Measurements from ENCODE around the gene ACACA. TPM values are rescaled to one million over a fixed set of nuclear protein-coding genes. Genes with fewer than 3 reads are reported as not detected.

ACACA gene
- total and polyA plus RNA-seq, 12 donors: 5.6 to 28.0 (median 16.2) TPM

- DNase-seq: no peak
- peaks cover 0 to under 1% (median 0%) of the 10 kb centered on the region in 9 donors for H3K4me1 ChIP-seq
- 68 to 75% methylated on average over 7 of the region's 7 CpGs for WGBS, 2 donors
- H3K36me3 ChIP-seq: peaks cover 0 to 81% (median 21%) of the 10 kb centered on the region in 9 donors
- no peak for TF ChIP-seq CTCF (IDR thresholded peaks at IDR 0.05)
- no peak for ATAC-seq
- intact Hi-C loops (cut with DNase I): no loop called here
- H3K9me3 ChIP-seq: no peaks in the 10 kb centered on the region
- no peak overlapping the region for H3K4me3 ChIP-seq
- no peaks in the 10 kb centered on the region for H3K27me3 ChIP-seq
- no peak overlapping the region for H3K27ac ChIP-seq
Observed at GRCh38 chr17:37123941-37124820, 282.5 kb downstream of the ACACA start.

GRCh38 chr17:37123386-37123785 lies 283.2 kb downstream of the ACACA start:
- no peak overlapping the region for H3K4me3 ChIP-seq
- intact Hi-C loops (cut with DNase I): no loop called here
- DNase-seq (no peak), ATAC-seq (no peak)
- H3K4me1 ChIP-seq: peaks cover 0 to 8% (median 0%) of the 10 kb centered on the region in 9 donors
- 26 to 57% methylated on average over 1 of the region's 1 CpG for WGBS, 2 donors
- H3K27me3 ChIP-seq: no peaks in the 10 kb centered on the region
- TF ChIP-seq CTCF (IDR thresholded peaks at IDR 0.05): no peak
- no peak overlapping the region for H3K27ac ChIP-seq
- H3K9me3 ChIP-seq: no peaks in the 10 kb centered on the region
- H3K36me3 ChIP-seq: peaks cover 0 to 81% (median 13%) of the 10 kb centered on the region in 9 donors

- H3K9me3 ChIP-seq: no peaks in the 10 kb centered on the region
- WGBS, 2 donors: 97 to 98% methylated on average over 2 of the region's 2 CpGs
- H3K27ac ChIP-seq: no peak overlapping the region
- H3K36me3 ChIP-seq: peaks cover 0 to 80% (median 10%) of the 10 kb centered on the region in 9 donors
- DNase-seq (no peak), ATAC-seq (no peak)
- no peak overlapping the region for H3K4me3 ChIP-seq
- no peak for TF ChIP-seq CTCF (IDR thresholded peaks at IDR 0.05)
- intact Hi-C loops (cut with DNase I): no loop called here
- H3K4me1 ChIP-seq: peaks cover 0 to 8% (median 0%) of the 10 kb centered on the region in 9 donors
- no peaks in the 10 kb centered on the region for H3K27me3 ChIP-seq
Observed at GRCh38 chr17:37121616-37122015, 285.0 kb downstream of the ACACA start.

GRCh38 chr17:37118366-37119137 lies 288.1 kb downstream of the ACACA start:
- Histone ChIP-seq H3K4me3 (no peak overlapping the region), H3K4me1 (peaks cover 0 to 8% (median 0%) of the 10 kb centered on the region in 9 donors), H3K27me3 (no peaks in the 10 kb centered on the region), H3K36me3 (peaks cover 0 to 63% (median 5%) of the 10 kb centered on the region in 9 donors), H3K9me3 (no peaks in the 10 kb centered on the region), H3K27ac (no peak overlapping the region)
- ATAC-seq (no peak), DNase-seq (no peak)
- 67 to 71% methylated on average over 3 of the region's 3 CpGs for WGBS, 2 donors
- TF ChIP-seq CTCF (IDR thresholded peaks at IDR 0.05): no peak
- intact Hi-C loops (cut with DNase I): no loop called here

Measured in heart right ventricle (tissue), 16 donors.